Stimulated activated CD8-positive, alpha-beta memory T cell treated with anti-CD3 and anti-CD28 coated beads, Interleukin-4, amount 100 ng/mL, for 4 hours (primary cell): ENCODE measurements around the gene AGAP1.

Experiments
- DNase-seq, 2 donors: peaks; one replicate each; pipeline ENCODE4 v3.0.0-alpha.2; 2020; ENCODE audit warnings: low read depth in 2 of 2, low spot score in 1 of 2

The AGAP1 gene

GRCh38 chr2:235530735-235531134, 36.9 kb downstream of the AGAP1 start:
- no peak for DNase-seq

- no peak for DNase-seq
These were observed 38.5 kb downstream of the AGAP1 start for GRCh38 chr2:235532307-235532706.

GRCh38 chr2:235533198-235533597, 39.4 kb downstream of the AGAP1 start:
- DNase-seq, result no peak

- DNase-seq, result no peak
These were observed 40.0 kb downstream of the AGAP1 start for GRCh38 chr2:235533616-235534385.

GRCh38 chr2:235534678-235535422, 41.0 kb downstream of the AGAP1 start:
- no peak for DNase-seq

- DNase-seq, result no peak
These were observed 41.7 kb downstream of the AGAP1 start for GRCh38 chr2:235535423-235536130.

DNA sequence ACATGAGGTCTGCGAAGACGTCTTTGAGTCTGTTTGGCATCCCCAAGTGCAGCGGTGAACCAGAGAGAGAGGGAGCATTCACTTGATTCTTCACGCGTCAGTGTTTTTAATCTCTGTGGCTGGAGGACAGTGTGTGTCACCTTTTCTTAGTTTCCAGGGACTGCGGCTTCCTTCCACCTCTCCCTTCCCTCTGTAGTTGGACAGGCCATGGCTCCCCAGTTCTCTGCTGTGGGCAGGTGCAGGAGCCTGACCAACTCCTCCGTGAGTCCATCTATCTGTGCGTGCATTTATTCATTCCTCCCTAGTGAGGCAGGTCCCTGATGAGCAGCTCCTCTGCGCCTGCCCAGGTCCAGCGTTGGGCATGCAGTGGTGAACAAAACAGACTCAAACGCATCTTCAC, 42.9 kb downstream of the AGAP1 start:
- DNase-seq, result no peak

GRCh38 chr2:235537186-235537585, 43.3 kb downstream of the AGAP1 start:
- no peak for DNase-seq

GRCh38 chr2:235537587-235537986, 43.7 kb downstream of the AGAP1 start:
- no peak for DNase-seq

- no peak for DNase-seq
These were observed 44.3 kb downstream of the AGAP1 start for GRCh38 chr2:235538144-235538639.

DNA sequence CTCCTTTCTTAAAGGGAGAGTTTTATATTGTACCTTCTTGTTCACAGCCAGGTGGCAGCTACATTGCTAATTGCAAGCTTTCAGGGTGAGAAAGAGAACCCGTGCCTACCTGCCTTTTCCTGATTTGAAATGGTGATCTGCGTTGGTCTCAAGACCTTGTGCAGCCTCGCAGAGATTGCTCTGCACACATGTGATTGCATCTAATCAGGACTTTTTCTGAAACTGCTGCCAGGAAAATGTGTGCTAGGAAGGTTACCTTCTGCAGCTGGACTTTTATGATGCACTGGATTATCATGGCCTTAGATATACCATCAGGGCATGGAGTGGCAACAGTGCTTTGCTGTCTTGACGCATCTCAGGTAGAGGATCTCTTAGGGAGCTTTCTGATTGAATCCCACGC, 45.1 kb downstream of the AGAP1 start:
- DNase-seq, result no peak

GRCh38 chr2:235539773-235540172, 45.9 kb downstream of the AGAP1 start:
- no peak for DNase-seq

DNA sequence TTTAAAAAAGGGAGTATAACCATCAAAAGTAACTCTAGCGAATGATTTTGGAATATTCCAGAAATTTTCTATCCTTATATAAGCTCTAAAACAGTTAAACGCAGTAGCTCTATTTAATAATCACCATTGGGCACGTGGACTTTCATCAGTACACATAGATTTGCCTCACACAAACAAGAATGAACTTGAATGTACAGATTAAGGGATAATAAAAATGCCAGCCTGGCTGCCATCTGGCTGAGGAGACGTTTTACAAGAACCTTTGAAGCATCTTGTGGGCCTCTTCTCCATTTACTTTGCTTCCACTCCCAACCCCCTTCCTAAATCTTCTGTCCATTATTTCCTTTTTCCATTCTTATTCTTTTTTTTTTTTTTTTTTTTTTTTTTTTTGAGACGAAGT, 47.2 kb downstream of the AGAP1 start:
- DNase-seq, result no peak

DNA sequence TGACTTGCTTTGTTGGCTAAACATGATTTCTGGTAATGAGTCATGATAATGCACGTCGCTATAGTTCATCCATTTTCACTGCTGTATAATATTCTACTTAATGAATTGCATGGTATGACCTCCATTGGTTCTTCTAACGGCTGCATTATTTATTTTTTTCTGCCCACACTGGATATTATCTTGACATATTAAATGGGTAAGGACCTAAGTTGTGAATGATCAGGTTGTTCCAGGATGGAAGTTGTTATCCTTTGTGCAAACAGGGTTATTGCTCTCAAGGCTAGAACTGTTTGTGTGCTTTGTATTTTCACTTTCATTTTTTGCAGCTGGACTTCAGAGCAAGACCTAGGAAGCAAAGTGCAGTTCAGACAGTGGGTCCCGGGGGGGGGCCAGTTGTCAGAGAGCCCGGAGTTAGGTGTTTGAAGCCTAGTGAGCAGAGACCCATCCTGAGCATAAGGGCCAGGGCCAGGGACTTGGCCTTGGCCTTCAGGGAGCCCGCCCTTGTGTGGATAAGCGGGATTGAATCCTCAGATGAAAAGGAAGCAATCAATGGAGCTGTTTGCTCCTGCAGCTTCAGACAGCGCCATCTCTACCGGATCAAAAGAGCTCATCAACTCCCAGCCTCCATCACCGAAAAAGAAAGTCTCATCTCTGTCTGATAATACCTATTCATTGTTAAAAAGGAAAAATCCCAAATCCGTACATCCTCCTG, 48.2 kb downstream of the AGAP1 start:
- no peak for DNase-seq

GRCh38 chr2:235542733-235543127, 48.9 kb downstream of the AGAP1 start:
- DNase-seq, result no peak

DNA sequence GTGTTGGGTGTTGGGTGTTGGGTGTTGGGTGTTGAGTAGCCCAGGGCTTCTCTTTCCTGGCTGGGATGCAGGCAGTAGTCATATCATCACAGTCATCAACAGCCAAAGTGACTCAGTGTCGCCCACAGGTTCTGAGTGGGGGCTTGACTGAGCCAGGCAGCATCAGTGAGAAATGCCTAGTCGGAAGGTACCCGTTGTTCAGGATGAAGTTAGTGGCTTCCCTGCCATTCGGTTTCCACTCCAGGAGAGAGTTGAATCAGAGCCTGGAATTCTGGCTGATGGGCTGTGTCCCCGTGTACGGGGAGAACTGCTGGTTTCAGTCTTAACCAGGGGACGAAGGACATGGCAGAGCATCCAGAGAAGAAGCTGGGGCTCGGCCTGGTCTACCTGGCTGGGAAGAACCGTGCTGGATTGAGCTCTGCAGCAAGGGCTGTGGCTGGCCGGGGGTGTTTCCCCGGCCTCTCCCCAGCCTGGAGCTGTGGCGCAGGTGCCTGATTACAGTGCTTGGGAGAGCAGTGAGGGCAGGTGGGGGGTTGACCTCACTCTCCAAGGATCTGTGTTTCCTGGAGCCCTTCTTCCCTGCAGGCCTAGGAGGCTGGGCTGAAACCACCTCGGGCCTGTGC, 49.4 kb downstream of the AGAP1 start:
- no peak for DNase-seq

DNA sequence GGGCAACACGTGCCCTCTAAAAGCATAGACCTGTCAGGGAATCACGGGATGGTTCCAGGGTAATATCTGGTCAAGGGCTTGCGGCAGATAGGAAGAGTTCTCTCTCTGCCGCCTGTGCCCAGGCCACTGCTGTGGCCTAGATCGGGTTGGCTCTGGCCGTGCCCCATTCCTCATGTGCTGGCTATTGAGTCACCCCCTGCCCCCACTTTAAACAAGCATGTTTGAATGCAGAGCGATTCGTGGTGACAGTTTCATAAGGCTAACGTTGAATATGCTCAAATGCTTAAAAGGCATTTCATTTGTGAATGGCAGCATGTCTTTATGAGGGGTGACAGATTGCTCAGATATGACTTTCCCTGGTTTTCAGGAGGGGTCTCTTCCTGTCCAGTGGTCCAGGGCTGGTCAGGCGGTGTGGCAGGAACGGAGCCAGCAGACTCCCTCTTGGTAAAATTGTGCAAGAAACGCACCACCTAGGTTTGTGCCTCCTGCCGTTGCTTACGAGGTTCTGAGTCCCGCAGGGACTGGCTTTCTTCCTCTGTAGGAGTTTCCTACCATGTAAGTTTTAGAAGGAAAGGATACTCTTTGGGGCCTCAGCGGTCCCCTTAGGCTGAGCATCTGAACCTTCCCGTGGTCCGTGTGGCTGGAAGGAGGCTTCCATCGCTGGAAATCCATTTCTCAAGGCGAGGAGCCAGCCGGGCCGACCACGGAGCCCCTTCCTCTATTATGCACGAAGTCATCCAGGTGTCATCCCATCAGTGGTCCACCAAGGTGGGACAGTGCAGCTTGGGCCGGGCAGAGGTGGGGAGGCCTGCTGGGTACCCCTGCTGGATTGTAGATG, 50.2 kb downstream of the AGAP1 start:
- DNase-seq, result no peak

GRCh38 chr2:235544689-235544969, 50.8 kb downstream of the AGAP1 start:
- DNase-seq, result no peak

DNA sequence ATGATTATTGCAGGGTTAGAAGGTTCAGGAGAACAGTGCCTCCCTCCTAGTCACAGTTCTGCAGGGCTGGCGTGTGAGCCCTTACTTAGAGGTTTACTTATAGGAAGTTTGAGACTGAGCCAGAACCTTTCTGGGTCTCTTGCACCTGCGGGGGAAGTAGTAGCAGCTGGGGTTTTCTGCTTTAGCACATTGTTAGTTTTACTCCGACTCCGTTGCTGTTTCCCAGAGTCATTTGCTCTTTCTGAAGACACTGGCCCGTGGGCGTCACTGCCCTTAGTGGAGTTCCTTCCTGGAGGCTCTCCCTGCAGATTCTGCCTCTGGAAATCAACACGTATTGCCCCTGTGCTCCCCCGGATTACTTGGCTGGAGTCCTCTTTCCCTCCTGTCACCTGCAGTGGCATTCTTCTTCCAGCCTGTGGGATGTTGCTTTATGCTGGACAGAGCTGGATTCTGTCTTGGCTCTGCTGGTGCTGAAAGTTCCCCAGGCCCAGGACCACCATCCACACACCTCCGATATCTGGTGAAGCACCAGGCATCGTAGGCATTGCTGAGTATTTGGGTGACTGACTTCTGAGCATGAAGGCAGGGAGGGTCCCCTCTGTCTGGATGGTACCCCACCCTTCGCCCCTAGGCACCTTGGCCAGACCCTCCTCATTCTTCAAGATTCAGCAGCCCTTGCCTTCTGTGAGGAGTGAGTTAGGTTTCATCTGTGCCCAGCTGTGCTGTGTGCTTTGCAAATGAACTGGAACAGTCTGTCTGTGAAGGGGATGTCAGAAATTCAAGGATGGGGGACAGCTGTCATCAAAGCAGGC, 51.7 kb downstream of the AGAP1 start:
- no peak for DNase-seq

DNA sequence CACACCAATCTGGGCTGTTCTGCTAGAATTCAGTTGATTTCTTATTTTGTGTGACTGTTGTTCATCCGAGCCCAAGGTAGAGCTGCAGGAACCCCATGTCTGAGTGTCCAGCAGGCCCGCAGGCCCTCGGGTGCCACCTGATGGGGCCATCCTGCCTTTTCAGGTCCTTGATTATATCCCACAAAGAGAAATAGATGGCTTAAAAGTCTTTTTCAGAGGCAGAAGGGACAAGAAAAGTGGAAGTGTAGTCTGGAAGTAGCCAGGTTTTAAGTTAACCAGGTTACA, 52.2 kb downstream of the AGAP1 start:
- no peak for DNase-seq
